Left renal pelvis (tissue), 4 donors: ENCODE data around the gene CA6. TPM values are rescaled to one million over a fixed set of nuclear protein-coding genes. Genes with fewer than 3 reads are reported as not detected.
A peak's percentile ranks its signal among the peaks of the same experiment; 100 is the strongest.
"Not testable (repeated sequence)": the region's sequence is repeated elsewhere in the genome, so short reads cannot be mapped to it uniquely, and the experiment has no call there.

ENCODE experiments used
- DNase-seq, 4 donors: peaks; one replicate each; pipeline ENCODE4 v3.0.0-alpha.2; 2013; ENCODE audit warnings: low read depth in 4 of 4, low spot score in 3 of 4
- polyA plus RNA-seq, 4 donors: library from polyadenylated mRNA; unstranded; fragments of 120-200 nt; gene quantifications; one replicate each; pipeline ENCODE4 v1.2.1, GENCODE V29; 2013; ENCODE audit not compliant: insufficient read length in 4 of 4

CA6 gene
- under 1 TPM in 2 of 4 donors, not detected in 2; 0.12 TPM for polyA plus RNA-seq

DNA sequence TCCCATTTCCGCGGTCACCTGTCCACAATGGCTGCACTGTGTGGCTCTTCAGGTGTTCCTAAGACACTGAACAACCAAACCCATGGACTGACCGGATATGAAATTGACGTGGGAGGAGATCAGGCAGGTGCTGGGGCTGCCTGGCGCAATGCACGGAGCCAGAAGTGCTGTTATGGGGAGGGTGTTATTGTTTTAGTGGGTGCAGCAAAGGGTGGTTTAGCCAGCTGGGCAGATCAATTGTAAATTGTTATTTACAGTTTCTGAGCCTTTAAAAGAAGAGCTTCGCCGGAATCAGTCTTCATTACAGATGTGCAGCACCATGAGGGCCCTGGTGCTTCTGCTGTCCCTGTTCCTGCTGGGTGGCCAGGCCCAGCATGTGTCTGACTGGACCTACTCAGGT, at the start of gene CA6:
Gene CA6 (plus strand): TSS at position 301 of the 400 bp plus-strand sequence. CDS start 19 bp downstream, at position 320.
- DNase-seq, result no peak

DNA sequence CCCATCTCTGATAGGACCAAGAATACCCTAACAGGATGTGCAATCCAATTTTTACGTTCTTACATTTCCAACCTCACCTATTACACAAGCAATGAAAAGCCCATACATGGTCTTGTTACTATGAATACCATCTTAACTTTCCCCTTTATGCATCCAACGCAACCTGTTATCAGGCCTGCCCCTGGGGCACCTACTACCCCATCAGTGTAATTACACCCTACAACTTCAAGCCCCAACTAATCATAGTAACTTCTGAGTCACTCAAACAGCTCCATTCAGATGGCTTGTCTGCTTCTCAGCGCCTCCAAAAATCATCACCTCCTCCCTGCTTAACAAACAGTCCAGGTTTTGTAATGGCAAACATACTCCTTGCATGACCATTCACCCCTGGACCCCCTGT, 48.9 kb upstream of the CA6 start:
- DNase-seq, result not testable (repeated sequence)

DNA sequence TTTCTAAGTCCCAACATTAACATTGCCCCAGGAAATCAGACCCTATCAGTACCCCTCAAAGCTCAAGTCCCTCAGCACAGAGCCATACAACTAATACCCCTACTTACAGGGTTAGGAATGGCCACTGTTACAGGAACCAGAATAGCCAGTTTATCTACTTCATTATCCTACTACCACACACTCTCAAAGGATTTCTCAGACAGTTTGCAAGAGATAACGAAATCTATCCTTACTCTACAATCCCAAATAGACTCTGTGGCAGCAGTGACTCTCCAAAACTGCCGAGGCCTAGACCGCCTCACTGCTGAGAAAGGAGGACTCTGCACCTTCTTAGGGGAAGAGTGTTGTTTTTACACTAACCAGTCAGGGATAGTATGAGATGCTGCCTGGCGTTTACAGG, 48.2 kb upstream of the CA6 start:
- DNase-seq, result not testable (repeated sequence)

DNA sequence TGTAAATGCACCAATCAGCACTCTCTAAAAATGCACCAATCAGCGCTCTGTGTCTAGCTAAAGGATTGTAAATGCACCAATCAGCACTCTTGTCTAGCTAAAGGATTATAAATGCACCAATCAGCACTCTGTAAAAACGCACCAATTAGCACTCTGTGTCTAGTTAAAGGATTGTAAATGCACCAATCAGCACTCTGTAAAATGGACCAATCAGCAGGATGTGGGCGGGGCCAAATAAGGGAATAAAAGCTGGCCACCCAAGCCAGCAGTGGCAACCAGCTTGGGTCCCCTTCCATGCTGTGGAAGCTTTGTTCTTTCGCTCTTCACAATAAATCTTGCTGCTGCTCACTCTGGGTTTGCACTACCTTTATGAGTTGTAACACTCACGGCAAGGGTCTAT, 47.2 kb upstream of the CA6 start:
- not testable (repeated sequence) for DNase-seq

DNA sequence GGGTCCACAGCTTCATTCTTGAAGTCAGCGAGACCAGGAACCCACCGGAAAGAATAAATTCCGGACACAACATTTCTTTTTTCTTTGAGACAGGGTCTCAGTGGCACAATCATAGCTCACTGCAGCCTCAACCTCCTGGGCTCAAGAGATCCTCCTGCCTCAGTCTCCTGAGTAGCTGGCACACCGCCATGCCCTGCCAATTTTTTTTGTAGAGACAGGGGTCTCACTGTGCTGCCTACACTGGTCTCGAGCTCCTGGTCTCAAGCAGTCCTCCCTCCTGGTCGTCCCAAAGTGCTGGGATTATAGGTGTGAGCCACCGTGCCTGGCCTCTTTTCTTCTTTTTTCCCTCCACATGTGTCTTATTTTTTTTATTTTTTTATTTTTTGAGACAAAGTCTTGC, 46.6 kb upstream of the CA6 start:
- no peak for DNase-seq

DNA sequence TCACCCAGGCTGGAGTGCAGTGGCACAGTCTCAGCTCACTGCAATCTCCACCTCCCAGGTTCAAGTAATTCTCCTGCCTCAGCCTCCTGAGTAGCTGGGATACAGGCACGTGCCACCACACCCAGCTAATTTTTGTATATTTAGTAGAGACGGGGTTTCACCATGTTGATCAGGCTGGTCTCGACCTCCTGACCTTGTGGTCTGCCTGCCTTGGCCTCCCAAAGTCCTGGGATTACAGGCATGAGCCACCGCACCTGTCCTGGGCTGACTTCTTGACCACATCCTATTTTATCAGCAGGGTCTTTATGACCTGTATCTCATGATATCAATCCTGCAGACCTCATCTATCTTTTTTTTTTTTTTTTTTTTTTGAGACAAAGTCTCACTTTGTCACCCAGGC, 45.0 kb upstream of the CA6 start:
- DNase-seq, result not testable (repeated sequence)

DNA sequence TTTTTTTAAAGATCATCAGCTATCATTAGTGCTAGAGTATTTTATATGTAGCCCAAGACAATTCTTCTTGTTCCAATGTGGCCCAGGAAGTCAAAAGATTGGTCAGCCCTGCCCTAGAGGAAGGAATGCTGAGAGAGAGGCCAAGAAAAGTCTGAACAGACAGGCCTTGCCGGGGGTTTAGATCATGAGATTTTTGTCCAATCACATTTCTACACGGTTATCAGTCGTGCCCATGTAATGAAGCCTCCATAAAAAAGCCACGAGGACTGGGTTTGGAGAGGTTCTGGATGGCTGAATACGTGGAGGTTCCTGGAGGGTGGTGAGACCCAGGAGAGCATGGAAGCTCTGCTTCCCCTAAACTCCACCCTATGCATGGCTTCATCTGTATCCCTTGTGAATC, 42.9 kb upstream of the CA6 start:
- no peak for DNase-seq

DNA sequence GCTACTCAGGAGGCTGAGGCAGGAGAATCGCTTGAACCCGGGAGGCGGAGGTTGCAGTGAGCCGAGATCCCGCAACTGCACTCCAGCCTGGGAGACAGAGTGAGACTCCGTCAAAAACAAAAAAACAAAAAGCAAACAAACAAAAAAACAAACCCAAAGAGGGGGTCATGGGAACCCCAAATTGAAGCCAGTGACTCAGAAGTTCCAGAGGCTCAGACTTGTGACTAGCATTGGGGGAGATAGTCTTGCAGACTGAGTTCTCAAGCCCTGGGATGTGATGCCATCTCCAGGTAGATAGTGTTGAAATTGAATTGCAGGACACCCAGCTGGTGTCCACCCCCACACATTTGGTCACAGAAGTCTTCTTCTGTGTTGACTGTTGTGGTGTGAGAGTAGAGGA, 42.3 kb upstream of the CA6 start:
- DNase-seq, result no peak

DNA sequence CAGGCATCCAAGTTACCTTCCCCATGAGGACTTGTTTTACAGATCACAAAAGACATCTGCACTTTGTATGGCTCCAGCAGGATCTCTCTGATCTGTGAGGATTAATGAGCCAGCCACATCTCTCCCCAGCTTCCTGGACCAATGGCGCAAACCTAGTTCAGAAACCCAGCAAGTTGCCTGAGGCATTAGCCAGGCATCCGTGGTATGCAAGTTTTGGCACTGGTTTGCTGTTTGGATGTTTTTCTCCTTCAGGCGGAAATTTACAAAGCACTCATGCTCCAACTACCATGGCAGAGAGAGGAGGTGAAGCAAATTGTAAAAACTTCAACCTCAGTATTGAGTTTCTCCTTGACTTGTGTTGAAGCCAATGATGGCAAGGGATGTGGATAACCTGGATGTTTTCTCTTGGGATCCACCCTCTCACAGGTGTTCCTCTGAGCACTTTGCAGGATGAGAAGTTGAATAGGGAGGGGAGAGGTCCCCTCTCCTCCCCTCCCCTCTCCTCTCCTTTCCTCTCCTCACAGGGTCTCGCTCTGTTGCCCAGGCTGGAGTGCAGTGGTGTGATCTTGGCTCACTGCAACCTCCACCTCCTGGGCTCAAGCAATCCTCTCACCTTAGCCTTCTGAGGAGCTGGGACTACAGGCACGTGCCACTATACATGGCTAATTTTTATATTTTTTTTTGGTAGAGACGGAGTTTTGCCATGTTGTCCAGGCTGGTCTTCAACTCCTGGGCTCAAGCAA, 41.6 kb upstream of the CA6 start:
- DNase-seq, result peak in 2 of 4 donors; percentile 29 to 47

DNA sequence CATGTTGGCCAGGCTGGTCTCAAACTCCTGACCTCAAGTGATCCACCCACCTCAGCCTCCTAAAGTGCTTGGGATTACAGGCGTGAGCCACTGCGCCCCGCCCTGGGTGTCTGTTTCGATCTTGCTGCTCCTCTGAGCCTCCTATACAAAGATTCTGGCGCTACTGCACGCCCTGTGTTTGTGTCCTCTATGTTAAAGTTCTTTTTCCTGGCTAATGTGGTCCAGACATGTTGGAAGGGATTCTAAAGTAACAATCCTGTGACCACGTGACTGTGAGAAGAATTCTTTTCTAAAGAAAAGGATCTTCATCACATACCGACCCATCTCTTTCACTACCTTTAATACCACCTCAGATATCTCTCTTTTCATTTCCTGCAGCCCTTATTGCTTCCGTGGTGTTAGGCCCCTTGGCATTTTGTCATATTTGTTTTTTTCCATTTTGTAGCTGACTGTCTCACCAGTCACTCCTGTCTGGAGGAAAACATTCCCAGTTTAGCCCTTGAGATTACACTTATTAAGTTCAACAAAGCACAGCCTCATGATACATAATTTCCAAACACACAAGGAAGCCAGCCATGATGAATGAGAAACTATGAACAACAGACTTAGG, 40.0 kb upstream of the CA6 start:
- no peak for DNase-seq

DNA sequence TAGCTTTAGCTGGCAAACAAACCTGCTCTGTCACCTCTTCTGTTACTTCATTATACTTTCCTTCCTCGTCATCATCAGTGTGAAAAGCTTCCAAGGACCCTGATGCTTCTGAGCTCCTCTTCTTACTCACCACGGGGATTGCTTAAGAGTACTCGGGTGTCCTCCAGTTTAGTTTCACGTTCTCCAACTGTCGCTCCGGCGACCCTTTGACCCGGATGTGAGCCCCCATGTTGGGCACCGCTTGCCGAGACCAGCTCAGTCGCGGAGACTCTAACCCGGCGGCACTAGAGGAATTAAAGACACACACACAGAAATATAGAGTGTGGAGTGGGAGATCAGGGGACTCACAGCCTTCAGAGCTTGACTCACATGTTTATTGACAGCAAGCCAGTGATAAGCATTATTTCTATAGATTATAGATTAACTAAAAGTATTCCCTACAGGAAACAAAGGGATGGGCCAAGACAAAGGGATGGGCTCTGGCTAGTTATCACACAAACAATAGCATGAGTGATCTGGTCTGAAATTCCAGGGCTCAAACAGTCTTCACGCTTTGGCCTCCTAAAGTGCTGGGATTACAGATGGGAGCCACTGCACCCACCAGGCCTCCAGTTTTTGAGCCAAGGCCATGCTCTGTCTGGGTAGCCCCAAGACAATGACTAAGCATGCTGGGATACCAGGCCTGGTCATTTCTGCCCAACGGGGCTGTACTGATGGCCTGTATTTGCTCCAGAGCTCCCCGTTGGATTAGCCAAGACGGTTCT, 37.1 kb upstream of the CA6 start:
- DNase-seq, result no peak

DNA sequence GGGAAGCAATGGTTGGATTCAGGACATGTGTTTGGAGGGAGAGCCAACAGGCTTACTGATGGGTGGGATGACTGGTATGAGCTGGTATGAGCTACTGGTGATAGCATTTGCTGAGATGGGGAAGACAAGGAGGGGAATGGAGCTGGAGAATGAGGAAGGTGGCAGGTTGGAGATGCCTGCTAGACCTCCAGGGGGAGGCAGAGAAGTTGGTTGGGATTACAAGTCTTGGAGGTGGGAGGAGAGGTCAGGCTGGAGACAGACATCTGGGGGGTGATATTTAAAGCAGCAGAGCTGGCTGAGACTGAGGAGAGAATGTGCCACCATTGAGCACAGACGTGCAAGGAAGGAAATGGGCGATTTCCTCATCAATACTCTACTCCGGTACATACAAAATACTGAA, 35.3 kb upstream of the CA6 start:
- DNase-seq, result no peak

DNA sequence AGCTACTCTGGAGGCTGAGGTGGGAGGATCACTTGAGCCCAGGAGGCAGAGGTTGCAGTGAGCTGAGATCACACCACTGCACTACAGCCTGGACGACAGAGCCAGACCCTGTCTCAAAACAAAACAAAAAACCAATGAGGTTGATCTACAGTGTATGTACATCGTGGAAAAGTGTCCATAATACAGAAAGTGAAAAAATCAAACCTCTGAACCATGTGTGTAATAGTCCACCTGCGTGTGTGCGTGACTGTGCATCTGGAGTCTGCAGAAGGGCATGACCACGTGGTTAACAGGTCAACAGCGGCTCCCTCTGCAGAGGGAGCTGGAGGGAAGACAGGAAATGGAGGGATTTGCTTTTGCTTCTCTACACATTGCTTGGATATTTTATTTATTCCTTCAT, 34.8 kb upstream of the CA6 start:
- DNase-seq, result no peak

DNA sequence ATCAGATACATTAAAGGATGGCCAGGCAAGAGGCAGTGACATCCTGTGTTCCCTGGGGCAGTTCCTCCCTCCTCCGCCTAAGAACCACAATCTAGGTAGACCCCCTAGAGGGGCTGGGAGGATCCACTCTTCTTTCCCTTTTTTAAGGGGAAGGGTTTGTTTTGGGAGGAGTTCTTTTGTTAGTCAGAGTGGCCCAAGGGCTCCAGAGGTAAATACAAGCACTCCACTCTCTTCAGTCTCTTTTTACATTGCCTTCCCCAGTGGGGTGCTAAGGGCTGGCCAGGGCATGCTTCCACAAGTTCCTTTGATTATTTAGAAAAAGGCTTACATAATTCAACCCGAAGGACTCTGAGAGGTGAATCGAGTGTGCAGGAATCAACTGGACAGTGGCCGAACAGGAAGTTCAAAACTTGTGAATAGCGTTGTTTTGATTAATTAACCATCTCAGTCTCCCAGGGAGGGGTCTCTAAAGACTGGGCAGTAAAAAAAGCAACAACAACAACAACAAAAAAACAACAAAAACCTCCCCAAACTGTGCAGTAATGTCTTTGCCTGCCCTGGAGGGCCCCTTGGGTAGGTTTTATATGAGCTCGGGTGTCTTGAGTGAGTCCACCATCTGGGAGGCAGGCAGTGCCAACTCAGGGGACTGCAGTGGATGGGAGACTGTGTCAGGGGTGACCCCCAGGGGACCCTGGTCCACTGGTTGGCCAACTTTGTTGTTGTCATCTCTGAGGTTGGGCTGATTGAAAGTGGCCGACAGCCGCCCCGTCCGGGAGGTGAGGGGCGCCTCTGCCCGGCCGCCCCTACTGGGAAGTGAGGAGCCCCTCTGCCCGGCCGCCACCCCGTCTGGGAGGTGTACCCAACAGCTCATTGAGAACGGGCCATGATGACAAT, 34.0 kb upstream of the CA6 start:
- no peak for DNase-seq

DNA sequence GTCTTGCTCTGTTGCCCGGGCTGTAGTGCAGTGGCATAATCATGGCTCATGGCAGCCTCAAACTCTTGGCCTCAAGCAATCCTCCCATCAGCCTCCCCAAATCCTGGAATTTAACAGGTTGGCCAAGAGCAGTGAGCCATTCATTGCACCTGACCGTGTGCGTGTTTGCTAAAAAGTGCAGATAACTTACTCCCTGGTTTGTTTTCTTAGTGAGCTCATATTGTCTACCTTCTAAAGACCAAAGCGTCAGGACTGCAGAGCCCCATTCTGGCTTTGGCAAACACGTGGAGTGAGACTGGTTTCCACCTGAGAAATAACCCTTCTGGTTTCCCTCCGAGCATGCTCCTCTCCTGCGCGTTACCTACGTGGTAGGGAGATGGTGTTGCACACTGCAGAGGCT, 32.2 kb upstream of the CA6 start:
- DNase-seq, result no peak

DNA sequence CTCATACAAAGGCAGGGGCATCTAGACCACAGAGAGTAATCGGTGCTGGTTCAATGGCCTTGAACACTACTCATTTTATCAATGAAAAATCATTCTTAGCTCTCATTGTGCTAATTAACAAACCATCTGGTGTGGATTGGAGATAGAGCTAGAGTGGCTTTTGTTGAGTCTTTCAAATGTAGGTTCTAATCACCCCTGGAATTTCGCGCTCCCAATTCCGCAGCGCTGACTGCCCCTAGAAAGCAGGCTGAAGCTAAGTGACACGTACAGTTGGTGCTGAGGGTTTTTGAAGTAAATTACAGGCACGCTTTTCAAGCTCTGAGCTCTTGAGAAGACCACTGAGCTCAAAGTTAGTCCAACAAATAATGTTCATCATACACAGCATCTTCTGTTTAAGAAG, 31.2 kb upstream of the CA6 start:
- DNase-seq, result no peak

DNA sequence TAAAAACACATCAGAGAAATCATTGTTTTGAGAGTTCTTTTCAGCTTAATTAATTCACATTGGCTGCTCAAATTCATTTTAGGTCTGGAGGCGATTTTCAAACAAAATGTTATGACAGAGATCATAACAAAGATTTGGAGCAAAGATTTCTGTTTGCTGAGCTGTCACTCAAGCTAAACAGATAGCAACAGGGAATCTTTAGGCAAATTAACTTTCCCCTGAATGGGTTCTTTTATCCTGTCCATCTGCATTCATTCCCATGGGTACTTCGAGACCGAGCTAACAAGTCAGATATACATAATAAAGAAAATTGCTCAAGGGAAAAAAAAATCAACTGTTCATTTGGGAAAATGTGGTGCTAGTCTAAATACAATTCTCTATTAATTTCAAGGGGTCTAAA, 30.2 kb upstream of the CA6 start:
- no peak for DNase-seq

DNA sequence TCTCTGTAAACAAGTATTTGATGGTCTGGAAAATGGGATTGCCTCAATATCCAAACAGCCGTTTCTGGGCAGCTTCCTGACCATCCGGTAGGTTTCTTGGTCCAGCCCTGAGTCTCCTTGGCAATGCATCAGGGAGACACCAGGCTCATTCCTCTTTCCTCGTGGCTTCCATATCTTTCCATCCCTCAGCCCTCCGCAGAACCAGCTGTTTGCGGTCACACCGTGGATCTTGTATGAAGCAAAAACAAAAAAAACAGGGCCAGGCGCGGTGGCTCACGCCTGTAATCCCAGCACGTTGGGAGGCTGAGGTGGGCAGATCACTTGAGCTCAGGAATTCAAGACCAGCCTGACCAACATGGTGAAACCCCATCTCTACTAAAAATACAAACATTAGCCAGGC, 28.1 kb upstream of the CA6 start:
- DNase-seq, result not testable (repeated sequence)

DNA sequence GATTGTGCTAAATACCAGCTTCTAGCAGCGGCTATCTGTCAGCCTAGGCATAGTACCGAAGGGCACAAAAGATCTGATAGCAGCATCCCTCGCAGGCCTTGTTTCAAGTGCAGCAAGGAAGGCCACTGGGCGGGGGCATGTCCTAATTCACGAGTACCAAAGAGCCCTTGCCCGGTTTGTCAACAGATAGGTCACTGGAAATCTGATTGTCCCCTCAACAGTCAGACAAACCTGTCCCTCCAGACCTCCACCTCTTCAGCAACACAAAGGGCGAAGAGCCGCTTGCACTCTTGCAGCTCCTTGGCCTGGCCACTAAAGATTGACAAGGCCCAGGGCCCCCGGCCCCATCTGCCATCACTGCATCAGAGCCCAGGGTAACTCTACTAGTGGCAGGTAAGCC, 22.7 kb upstream of the CA6 start:
- no peak for DNase-seq

DNA sequence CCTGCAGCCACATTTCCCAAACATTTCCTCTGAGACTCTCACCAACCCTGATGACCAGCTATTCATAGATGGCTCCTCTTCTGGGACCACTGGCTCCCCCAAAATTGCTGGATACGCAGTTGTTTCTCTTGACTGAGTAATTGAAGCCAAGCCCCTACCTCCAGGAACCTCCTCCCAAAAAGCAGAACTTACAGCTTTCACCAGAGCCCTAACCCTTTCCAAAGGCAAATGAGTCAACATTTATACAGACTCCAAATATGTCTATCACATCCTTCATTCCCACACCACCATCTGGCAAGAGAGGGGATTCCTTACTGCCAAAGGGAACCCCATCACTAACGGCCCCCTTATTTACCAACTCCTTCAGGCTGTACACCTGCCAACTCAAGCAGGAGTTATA, 20.3 kb upstream of the CA6 start:
- no peak for DNase-seq

DNA sequence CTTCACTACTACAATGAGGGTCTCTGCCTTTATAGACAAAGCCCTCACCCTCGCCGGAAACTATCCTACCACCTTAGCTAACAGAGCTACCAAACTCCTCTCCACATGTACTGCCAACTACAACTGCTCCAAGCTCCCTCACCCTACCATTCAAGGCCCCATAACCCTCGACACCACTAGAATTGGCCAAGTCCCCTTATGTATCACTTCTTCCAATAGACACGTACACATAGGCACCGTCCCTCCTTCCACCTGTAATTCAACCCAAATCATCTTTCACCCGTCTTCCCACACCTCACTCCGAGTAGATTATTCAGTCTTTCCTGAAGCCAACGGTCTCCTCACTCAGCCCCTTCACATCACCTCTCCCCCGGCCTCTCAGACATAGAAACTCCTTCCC, 19.7 kb upstream of the CA6 start:
- DNase-seq, result no peak
